OCI-LY7 (cell line): ENCODE results near the gene RASA2.

ENCODE experiments used
- EZH2phosphoT487 ChIP-seq: fragments of 200-600 bp; sonication (generic); IDR thresholded peaks from 2 replicates; pipeline ENCODE4 v1.6.1; 2018; ENCODE audit warnings: low read depth, borderline replicate concordance, mild to moderate bottlenecking, mixed run types, antibody characterized with exemption, low read length, moderate library complexity, mixed read lengths
- TF ChIP-seq, protein P1 (sequence below): fragments of 200-600 bp; sonication (generic); conservative IDR thresholded peaks from 2 replicates; pipeline ENCODE4 v1.5.1; 2014; ENCODE audit warnings: mild to moderate bottlenecking, antibody characterized with exemption, low read length, moderate library complexity, mixed read lengths

DNA sequence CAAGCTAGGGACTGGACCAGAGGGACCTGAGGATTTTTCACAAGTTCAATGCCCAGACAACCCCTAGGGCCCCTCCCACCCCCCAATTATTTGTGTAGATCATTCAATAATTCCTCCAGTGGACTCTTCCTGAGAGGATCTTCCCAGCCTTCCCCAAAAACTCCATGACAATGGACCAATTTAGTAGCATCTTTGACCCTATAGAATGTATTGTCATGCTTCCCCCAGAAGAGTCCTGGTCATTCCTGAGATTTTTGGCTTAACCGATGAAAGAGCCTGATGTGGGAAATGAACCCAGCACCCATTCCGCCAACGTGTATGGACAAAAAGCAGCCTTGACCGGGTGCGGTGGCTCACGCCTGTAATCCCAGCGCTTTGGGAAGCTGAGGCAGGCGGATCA lies 132.1 kb downstream of the RASA2 start:
- TF ChIP-seq, protein P1, sequence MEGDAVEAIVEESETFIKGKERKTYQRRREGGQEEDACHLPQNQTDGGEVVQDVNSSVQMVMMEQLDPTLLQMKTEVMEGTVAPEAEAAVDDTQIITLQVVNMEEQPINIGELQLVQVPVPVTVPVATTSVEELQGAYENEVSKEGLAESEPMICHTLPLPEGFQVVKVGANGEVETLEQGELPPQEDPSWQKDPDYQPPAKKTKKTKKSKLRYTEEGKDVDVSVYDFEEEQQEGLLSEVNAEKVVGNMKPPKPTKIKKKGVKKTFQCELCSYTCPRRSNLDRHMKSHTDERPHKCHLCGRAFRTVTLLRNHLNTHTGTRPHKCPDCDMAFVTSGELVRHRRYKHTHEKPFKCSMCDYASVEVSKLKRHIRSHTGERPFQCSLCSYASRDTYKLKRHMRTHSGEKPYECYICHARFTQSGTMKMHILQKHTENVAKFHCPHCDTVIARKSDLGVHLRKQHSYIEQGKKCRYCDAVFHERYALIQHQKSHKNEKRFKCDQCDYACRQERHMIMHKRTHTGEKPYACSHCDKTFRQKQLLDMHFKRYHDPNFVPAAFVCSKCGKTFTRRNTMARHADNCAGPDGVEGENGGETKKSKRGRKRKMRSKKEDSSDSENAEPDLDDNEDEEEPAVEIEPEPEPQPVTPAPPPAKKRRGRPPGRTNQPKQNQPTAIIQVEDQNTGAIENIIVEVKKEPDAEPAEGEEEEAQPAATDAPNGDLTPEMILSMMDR, result no peak
- no peak for TF ChIP-seq EZH2phosphoT487
